ACC112 (cell line): ENCODE measurements around the gene ARMH1.

ENCODE experiments used
- H2AFZ ChIP-seq: fragments of 200-600 bp; sonication (generic); one replicate; pipeline ENCODE4 v1.6.0; 2017; ENCODE audit warnings: antibody characterized with exemption, low read length; ENCODE audit not compliant: unreplicated experiment
- H3K27ac ChIP-seq: fragments of 200-600 bp; sonication (generic); 2 replicates; pipeline ENCODE4 v1.5.1; 2014; ENCODE audit warnings: low read depth, mild to moderate bottlenecking, antibody characterized with exemption, low read length, moderate library complexity
- H3K27me3 ChIP-seq: fragments of 200-600 bp; sonication (generic); 2 replicates; pipeline ENCODE4 v1.6.1; 2014; ENCODE audit warnings: mild to moderate bottlenecking, antibody characterized with exemption, low read length, moderate library complexity, mixed read lengths; ENCODE audit not compliant: insufficient read depth
- H3K36me3 ChIP-seq: fragments of 200-600 bp; sonication (generic); 2 replicates; pipeline ENCODE4 v1.6.1; 2016; ENCODE audit warnings: mild to moderate bottlenecking, antibody characterized with exemption, low read length, moderate library complexity, mixed read lengths; ENCODE audit not compliant: insufficient read depth
- H3K4me1 ChIP-seq: fragments of 200-600 bp; sonication (generic); one replicate; pipeline ENCODE4 v1.6.1; 2016; ENCODE audit warnings: low read length, mixed read lengths; ENCODE audit not compliant: insufficient read depth, unreplicated experiment, control insufficient read depth
- H3K4me3 ChIP-seq: fragments of 200-600 bp; sonication (generic); 2 replicates; pipeline ENCODE4 v1.5.1; 2014; ENCODE audit warnings: mild to moderate bottlenecking, low read depth, low read length
- H3K79me2 ChIP-seq: fragments of 200-600 bp; sonication (generic); one replicate; pipeline ENCODE4 v1.6.0; 2016; ENCODE audit warnings: low read length; ENCODE audit not compliant: control insufficient read depth, unreplicated experiment, insufficient read depth

Gene ARMH1

GRCh38 chr1:44674113-44675000 is at the start of gene ARMH1, which contains the start of gene TMEM53:
TSS of gene ARMH1 (plus strand) at chr1:44674714. CDS start at chr1:44689698, 14,984 bp downstream.
TSS of gene TMEM53 (minus strand) at chr1:44674481. CDS start at chr1:44674391, 90 bp downstream.
- Histone ChIP-seq H3K27me3 (no peaks in the 10 kb centered on the region), H3K4me3 (peak within 1 kb of the TSS; percentile 78), H2AFZ (peak within 1 kb of the TSS; percentile 74), H3K4me1 (peaks cover 38% of the 10 kb centered on the region), H3K36me3 (no peaks in the 10 kb centered on the region), H3K79me2 (no peaks in the 10 kb centered on the region), H3K27ac (peak within 1 kb of the TSS; percentile 72)

- no peaks in the 10 kb centered on the region for H3K27me3 ChIP-seq
- no peak overlapping the region for H3K27ac ChIP-seq
- H3K79me2 ChIP-seq, result no peaks in the 10 kb centered on the region
- no peak overlapping the region for H3K4me3 ChIP-seq
- H2AFZ ChIP-seq, result no peak overlapping the region
- H3K4me1 ChIP-seq, result peaks cover 12% of the 10 kb centered on the region
- no peaks in the 10 kb centered on the region for H3K36me3 ChIP-seq
Observed at GRCh38 chr1:44625348-44625747, 49.2 kb upstream of the ARMH1 start.

DNA sequence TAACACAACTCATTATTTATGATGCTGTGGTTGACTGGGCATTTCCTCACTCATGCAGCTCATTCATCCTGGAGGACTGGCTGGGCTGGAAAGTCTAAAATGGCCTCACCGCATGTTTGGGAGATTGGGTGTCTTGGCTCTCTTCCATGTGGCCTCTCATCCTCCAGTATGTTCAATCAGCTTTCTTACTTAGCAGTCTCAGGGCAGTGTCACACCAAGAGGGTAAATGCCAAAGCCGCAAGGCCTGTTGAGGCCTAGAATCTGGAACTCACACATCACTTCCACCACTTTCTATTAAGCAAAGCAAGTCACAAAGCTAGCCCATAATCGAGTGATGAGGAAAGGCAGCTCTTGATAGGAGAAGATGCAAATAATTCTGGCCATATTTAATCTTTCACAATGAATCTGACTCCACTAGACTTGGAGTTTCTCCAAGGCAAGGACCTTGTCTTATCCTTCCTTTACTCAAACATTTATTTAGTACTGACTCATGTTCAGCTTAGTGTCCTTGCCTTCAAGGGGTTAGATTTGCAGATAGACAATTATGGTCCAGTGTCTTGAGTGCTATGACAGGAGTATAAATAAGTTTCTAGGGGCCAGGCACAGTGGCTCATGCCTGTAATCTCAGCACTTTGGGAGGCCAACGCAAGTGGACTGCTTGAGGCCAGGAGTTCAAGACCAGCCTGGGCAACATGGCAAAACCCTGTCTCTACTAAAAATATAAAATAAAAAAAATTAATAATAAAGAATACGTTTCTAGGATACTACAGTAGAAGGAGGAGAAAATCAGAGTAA is 45.4 kb upstream of the ARMH1 start:
- Histone ChIP-seq H3K4me3 (no peak overlapping the region), H3K27ac (peak overlapping the region; percentile 61), H3K27me3 (no peaks in the 10 kb centered on the region), H2AFZ (peak overlapping the region; percentile 39), H3K79me2 (peaks cover 15% of the 10 kb centered on the region), H3K36me3 (no peaks in the 10 kb centered on the region), H3K4me1 (peaks cover 32% of the 10 kb centered on the region)

DNA sequence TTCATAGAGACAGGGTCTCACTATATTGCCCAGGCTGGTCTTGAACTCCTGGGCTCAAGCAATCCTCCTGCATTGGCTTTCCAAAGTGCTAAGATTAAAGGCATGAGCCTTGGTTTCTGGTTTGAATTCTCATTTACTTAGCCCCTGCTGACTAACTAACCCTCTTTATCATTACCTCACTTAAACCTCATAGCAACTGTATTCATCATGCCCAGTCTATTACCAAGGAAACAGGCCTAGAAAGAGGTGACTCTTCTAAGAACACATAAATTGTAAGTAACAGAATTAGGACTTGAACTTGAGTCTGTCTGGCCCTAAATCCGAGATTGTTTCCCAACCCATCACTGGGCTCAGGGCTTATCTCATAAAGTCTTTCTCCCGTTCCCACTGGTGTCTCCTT is 44.4 kb upstream of the ARMH1 start:
- Histone ChIP-seq H3K4me3 (no peak overlapping the region), H3K27ac (peak overlapping the region; percentile 61), H3K27me3 (no peaks in the 10 kb centered on the region), H3K4me1 (peaks cover 34% of the 10 kb centered on the region), H3K36me3 (peaks cover 5% of the 10 kb centered on the region; the same call in 1 of the 2 replicates), H2AFZ (no peak overlapping the region), H3K79me2 (peaks cover 23% of the 10 kb centered on the region)

DNA sequence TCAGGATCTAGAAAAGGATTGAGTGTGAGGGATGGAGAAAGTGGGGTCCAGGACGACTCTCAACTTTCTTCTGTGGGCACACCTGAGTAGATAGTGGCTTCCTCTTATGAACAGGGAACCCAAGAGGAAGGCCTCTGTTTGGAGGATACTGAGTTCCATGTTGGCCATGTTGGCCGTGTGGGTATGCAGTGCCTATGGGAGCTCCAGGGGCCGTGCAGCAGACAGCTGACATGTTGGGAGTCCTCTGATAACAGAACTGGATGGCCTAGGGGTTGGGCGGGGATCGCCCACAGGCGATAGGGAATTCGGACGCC is 43.2 kb upstream of the ARMH1 start:
- peak overlapping the region; percentile 92 for H2AFZ ChIP-seq

DNA sequence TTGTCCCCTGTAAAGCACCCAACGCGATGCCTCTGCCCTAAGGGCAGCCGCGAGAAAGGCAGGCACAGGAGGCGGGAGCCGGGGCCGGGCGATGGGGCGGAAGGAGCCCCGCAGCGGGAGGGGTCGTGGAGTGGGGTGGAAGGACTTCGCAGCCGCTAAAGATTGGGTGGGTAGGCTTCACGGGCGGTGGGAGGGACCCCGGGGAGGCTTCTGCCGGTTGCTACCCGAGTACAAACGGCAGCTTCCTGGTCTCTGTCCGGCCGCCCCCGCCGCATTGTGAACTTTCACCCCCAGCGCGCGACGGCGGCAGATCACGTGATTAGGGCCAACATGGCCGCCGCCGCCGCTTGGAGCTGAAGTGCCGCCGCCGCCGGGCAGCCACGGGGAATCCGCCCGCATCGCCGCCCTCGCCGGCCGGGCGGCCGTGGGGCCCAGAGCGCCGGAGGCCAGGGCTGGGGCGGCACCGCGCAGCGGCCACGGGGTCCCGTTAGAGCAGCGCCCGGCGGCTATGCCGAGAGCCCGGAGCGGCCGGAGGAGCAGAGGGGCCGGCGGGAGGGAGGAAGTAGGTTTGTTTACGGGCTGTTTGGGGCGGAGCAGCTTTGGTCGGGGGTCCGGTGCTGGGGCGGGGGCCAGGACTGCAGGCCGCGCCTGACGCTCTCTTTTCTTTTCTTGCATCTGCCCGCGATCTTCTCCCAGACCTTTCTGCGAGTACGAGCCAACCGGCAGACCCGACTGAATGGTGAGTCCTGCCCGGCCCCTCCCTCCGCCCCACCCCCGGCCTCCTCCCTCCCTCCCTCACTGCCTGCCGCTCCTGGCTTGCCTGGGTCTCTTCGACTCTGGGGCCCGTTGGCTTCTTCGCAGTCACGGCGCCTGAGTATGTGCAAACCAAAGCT is 42.6 kb upstream of the ARMH1 start:
- H3K4me3 ChIP-seq, result peak overlapping the region; percentile 84
- H2AFZ ChIP-seq, result peak overlapping the region; percentile 92
- peak overlapping the region; percentile 86 for H3K27ac ChIP-seq
- H3K27me3 ChIP-seq, result no peaks in the 10 kb centered on the region
- peaks cover 34% of the 10 kb centered on the region for H3K4me1 ChIP-seq
- H3K79me2 ChIP-seq, result peaks cover 23% of the 10 kb centered on the region
- peaks cover 5% of the 10 kb centered on the region; the same call in 1 of the 2 replicates for H3K36me3 ChIP-seq

More for the DNA sequence above, 43.2 kb upstream of the ARMH1 start:
- H3K27ac ChIP-seq, result peak overlapping the region; percentile 86
- peak overlapping the region; percentile 84 for H3K4me3 ChIP-seq
- peaks cover 34% of the 10 kb centered on the region for H3K4me1 ChIP-seq
- peaks cover 23% of the 10 kb centered on the region for H3K79me2 ChIP-seq
- H3K36me3 ChIP-seq, result peaks cover 5% of the 10 kb centered on the region; the same call in 1 of the 2 replicates
- no peaks in the 10 kb centered on the region for H3K27me3 ChIP-seq

GRCh38 chr1:44632598-44632997 is 41.9 kb upstream of the ARMH1 start:
- H2AFZ ChIP-seq, result no peak overlapping the region
- peaks cover 7% of the 10 kb centered on the region; the same call in 1 of the 2 replicates for H3K36me3 ChIP-seq
- peak overlapping the region; percentile 54; the same call in 1 of the 2 replicates for H3K27ac ChIP-seq
- peaks cover 34% of the 10 kb centered on the region for H3K4me1 ChIP-seq
- H3K27me3 ChIP-seq, result no peaks in the 10 kb centered on the region
- peak overlapping the region; percentile 84 for H3K4me3 ChIP-seq
- H3K79me2 ChIP-seq, result peaks cover 23% of the 10 kb centered on the region

DNA sequence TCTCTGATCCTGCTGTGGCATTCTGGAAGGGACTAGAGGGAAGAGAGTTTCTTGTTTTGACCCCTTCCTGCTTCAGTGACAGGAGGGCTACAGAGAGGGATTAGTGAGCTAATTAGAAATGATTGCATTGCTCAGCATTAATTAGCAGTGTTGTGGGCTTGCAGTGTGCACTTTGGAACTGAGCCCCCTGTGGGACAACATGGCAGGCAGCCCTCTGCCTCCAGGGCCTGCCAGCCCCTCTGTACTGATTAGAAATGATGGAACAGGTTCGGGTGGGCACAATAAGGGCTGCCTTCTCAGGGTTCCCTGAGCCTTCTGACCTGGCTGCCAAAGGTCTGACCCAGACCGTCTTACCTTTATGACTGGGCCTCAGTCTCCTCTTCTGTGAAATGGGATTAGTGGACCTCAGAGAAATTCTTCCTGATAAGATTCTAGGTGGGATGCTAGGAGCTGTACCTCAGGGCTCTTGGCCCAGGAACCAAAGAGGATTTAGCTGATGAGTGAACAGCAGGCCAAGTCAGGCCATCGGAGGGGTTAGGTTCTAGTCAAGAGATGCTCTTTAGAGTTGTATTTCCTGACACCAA is 39.8 kb upstream of the ARMH1 start:
- H3K79me2 ChIP-seq, result peaks cover 23% of the 10 kb centered on the region
- H3K27me3 ChIP-seq, result no peaks in the 10 kb centered on the region
- no peak overlapping the region for H3K27ac ChIP-seq
- H3K4me3 ChIP-seq, result no peak overlapping the region
- H2AFZ ChIP-seq, result no peak overlapping the region
- peaks cover 25% of the 10 kb centered on the region for H3K4me1 ChIP-seq
- H3K36me3 ChIP-seq, result peaks cover 20% of the 10 kb centered on the region; the same call in 1 of the 2 replicates

DNA sequence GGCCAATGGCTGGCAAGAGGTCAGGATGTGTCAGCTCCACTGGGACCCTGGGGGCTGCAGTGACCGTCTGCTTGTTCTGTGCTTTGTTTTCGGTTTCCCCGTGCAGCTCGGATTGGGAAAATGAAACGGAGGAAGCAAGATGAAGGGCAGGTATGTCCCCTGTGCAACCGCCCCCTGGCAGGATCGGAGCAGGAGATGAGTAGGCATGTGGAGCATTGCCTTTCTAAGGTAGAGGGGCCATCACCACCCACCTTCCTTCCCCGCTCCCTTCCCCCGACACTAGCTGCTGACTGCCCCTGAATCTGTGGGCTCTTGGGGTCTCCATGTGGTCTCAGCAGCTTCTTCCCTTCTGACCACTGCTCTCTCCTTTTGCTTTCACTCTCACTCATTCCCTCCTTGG is 39.1 kb upstream of the ARMH1 start:
- Histone ChIP-seq H3K79me2 (peaks cover 23% of the 10 kb centered on the region), H3K27ac (no peak overlapping the region), H3K27me3 (no peaks in the 10 kb centered on the region), H3K4me1 (peaks cover 22% of the 10 kb centered on the region), H3K36me3 (peaks cover 20% of the 10 kb centered on the region; the same call in 1 of the 2 replicates), H3K4me3 (no peak overlapping the region), H2AFZ (no peak overlapping the region)
